ENCODE data around the gene CFAP61. TPM values are rescaled to one million over a fixed set of nuclear protein-coding genes. Genes with fewer than 3 reads are reported as not detected.

CFAP61 gene
- total RNA-seq, 3 donors from 2014 or later = 0.33 to 2.4 (median 0.59) TPM

GRCh38 chr20:20364593-20365479 lies 312.5 kb downstream of the CFAP61 start:
- H3K27me3 ChIP-seq = peaks cover 0 to 90% of the 10 kb centered on the region in 2 donors

DNA sequence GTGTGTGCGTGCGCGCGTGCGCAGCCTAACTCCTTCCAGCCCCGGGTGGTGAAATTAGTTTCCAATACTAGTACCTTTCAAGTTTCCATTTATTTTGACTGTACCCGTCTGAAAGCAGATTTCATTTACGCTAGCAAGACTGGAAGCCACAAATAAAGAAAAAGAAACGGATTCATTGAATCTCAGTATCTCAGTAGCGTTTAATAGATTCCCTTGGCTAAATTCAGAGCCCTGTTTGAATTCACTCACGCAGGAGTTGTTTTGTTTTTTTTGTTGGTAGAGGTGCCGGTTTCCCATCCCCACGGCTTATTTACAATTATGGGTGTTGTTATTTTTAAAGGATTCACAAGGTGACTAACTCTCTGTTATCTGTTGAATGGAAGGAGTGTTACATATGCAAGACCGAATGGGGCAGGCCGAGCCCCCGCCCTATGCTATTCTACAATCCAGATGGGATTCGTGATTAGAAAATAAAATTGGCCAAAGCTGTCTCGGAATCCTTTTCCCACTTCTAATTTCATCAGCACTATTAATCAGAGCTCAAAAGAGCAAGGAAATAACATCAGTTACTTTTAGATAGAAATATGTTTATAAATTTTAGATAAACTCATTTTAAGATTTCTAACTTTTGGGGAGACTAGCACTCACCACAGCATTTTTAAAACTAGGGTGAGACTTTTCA lies 313.3 kb downstream of the CFAP61 start:
- Histone ChIP-seq H3K9me3 (no peaks in the 10 kb centered on the region), H3K36me3 (no peaks in the 10 kb centered on the region), H3K27ac (no peak overlapping the region), H3K27me3 (peaks cover 0 to 92% of the 10 kb centered on the region in 2 donors), H3K4me3 (no peak overlapping the region), H3K4me1 (peaks cover 10% of the 10 kb centered on the region in 2 donors)
- no peak for DNase-seq (ENCODE audit: low spot score in 2 of 2)
- intact Hi-C loops (cut with DNase I; ENCODE audit: low total_unique reads) = no loop called here
- TF ChIP-seq POLR2AphosphoS5 (IDR thresholded peaks at IDR 0.05) (no peak), POLR2A (IDR thresholded peaks at IDR 0.05) (no peak), CTCF (IDR thresholded peaks at IDR 0.05) (no peak)

More at GRCh38 chr20:20364593-20365479, 312.5 kb downstream of the CFAP61 start:
- Histone ChIP-seq H3K36me3 (no peaks in the 10 kb centered on the region), H3K9me3 (no peaks in the 10 kb centered on the region), H3K4me1 (peaks cover 10% of the 10 kb centered on the region in 2 donors), H3K27ac (no peak overlapping the region), H3K4me3 (peak overlapping the region in 1 of 3 donors; percentile 39)
- intact Hi-C loops (cut with DNase I; ENCODE audit: low total_unique reads) = loop anchor here (5.0 kb wide), 1 partner anchor 1162 kb away; no protein-coding TSS in a partner anchor
- DNase-seq (ENCODE audit: low spot score in 2 of 2) = no peak
- TF ChIP-seq POLR2AphosphoS5 (IDR thresholded peaks at IDR 0.05) = no peak
- TF ChIP-seq CTCF (IDR thresholded peaks at IDR 0.05) = no peak
- TF ChIP-seq POLR2A (IDR thresholded peaks at IDR 0.05) = no peak

DNA sequence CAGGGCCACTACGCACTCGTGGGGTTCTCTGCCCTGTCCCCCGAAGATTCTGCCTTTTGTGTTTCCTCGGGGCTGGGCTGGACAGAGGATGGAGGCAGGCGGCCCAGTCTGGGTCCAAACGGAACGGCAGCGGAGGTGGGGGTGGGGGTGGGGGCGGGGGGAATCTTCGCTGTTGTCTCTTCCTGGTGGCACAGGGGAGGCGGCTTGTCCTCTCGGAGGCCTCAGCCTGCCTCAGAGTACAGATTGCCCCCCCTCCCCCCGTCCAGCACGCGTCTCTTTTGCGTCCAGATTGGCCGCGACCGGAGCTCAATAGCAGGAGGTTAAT lies 314.2 kb downstream of the CFAP61 start:
- Histone ChIP-seq H3K27ac (no peak overlapping the region), H3K36me3 (no peaks in the 10 kb centered on the region), H3K27me3 (peaks cover 0 to 89% of the 10 kb centered on the region in 2 donors), H3K4me1 (peaks cover 10% of the 10 kb centered on the region in 2 donors), H3K9me3 (no peaks in the 10 kb centered on the region), H3K4me3 (peak overlapping the region in 2 of 3 donors; percentile 35 to 65)
- intact Hi-C loops (cut with DNase I; ENCODE audit: low total_unique reads) = no loop called here
- TF ChIP-seq POLR2A (IDR thresholded peaks at IDR 0.05) (no peak), POLR2AphosphoS5 (IDR thresholded peaks at IDR 0.05) (no peak), CTCF (IDR thresholded peaks at IDR 0.05) (no peak)
- no peak for DNase-seq (ENCODE audit: low spot score in 2 of 2)

DNA sequence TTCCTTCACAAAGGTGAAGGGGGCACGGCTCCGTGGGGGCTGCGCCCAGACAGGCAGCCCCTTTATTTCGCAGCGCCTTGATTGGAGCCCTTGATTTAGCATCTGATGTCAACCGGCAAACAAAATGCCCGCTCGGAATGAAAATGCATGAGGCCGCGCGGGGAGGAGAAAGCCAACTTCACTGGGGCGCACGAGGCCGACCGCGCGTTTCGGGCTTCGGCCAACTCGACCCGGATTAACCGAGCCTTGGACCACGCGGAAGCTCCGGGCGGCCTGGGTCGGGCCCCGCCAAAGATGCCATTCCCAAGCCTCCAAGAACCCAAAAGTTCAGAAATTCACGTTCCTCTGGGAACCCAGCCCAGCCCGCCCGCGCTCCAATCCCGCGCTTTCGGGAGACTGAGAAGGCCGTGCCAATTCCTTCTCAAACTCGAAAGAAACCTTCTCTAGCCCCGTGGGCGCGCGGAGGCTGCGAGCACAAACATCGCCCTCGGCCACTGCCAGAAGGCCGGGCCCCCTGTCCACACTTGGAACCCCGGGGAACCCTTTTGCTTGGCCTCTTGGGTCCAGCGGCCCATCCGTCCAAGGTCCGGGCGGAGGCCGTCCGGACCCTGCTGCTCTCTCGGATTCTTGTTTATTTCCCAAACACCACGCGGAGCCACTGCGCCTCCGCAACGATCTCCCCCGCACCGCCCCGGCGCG lies 314.7 kb downstream of the CFAP61 start:
- no peak for DNase-seq (ENCODE audit: low spot score in 2 of 2)
- intact Hi-C loops (cut with DNase I; ENCODE audit: low total_unique reads) = no loop called here
- H3K36me3 ChIP-seq = no peaks in the 10 kb centered on the region
- H3K4me3 ChIP-seq = peak overlapping the region; percentile 32 to 65 (median 35)
- no peak overlapping the region for H3K27ac ChIP-seq
- H3K9me3 ChIP-seq = no peaks in the 10 kb centered on the region
- H3K27me3 ChIP-seq = peaks cover 0 to 89% of the 10 kb centered on the region in 2 donors
- TF ChIP-seq POLR2A (IDR thresholded peaks at IDR 0.05) = no peak
- no peak for TF ChIP-seq POLR2AphosphoS5 (IDR thresholded peaks at IDR 0.05)
- TF ChIP-seq CTCF (IDR thresholded peaks at IDR 0.05) = no peak
- peaks cover 10% of the 10 kb centered on the region in 2 donors for H3K4me1 ChIP-seq

Measured in breast epithelium (tissue), 4 donors.